ENCODE measurements around the gene BTD.

Gene BTD

GRCh38 chr3:15591242-15591641 is 10.3 kb upstream of the BTD start:
- no peak for TF ChIP-seq FOXM1 (IDR thresholded peaks at IDR 0.05; ENCODE audit: borderline replicate concordance, low read depth)
- no peak for TF ChIP-seq USF1 (IDR thresholded peaks at IDR 0.05)
- no peak for TF ChIP-seq CREB1 (IDR thresholded peaks at IDR 0.05; ENCODE audit: low read depth)
- TF ChIP-seq RAD21 (IDR thresholded peaks at IDR 0.05; ENCODE audit: low read depth), result no peak
- no peak for TF ChIP-seq YY1 (IDR thresholded peaks at IDR 0.05; ENCODE audit: low read depth)
- no peak for TF ChIP-seq EGR1 (IDR thresholded peaks at IDR 0.05)

- TF ChIP-seq TAF1 (IDR thresholded peaks at IDR 0.05; ENCODE audit: low read depth) (no peak), FOXM1 (IDR thresholded peaks at IDR 0.05; ENCODE audit: borderline replicate concordance, low read depth) (no peak), EP300 (IDR thresholded peaks at IDR 0.05; ENCODE audit: borderline replicate concordance) (no peak)
These were observed 9.6 kb upstream of the BTD start for GRCh38 chr3:15591928-15592327.

- TF ChIP-seq REST (IDR thresholded peaks at IDR 0.05; ENCODE audit: low read depth), result no peak
- TF ChIP-seq CREB1 (IDR thresholded peaks at IDR 0.05; ENCODE audit: low read depth), result no peak
- no peak for TF ChIP-seq USF1 (IDR thresholded peaks at IDR 0.05)
- no peak for TF ChIP-seq TAF1 (IDR thresholded peaks at IDR 0.05; ENCODE audit: low read depth)
- no peak for TF ChIP-seq FOXM1 (IDR thresholded peaks at IDR 0.05; ENCODE audit: borderline replicate concordance, low read depth)
- TF ChIP-seq ZBTB7A (IDR thresholded peaks at IDR 0.05; ENCODE audit: low read depth), result no peak
- TF ChIP-seq TEAD4 (IDR thresholded peaks at IDR 0.05), result no peak
These were observed 8.6 kb upstream of the BTD start for GRCh38 chr3:15592968-15593367.

- TF ChIP-seq USF1 (IDR thresholded peaks at IDR 0.05) (no peak), REST (IDR thresholded peaks at IDR 0.05; ENCODE audit: low read depth) (no peak), TCF12 (IDR thresholded peaks at IDR 0.05; ENCODE audit: low read depth) (no peak), FOXM1 (IDR thresholded peaks at IDR 0.05; ENCODE audit: borderline replicate concordance, low read depth) (no peak), TAF1 (IDR thresholded peaks at IDR 0.05; ENCODE audit: low read depth) (no peak), RAD21 (IDR thresholded peaks at IDR 0.05; ENCODE audit: low read depth) (no peak), MAX (IDR thresholded peaks at IDR 0.05) (no peak), YY1 (IDR thresholded peaks at IDR 0.05; ENCODE audit: low read depth) (no peak), ZBTB7A (IDR thresholded peaks at IDR 0.05; ENCODE audit: low read depth) (no peak), EGR1 (IDR thresholded peaks at IDR 0.05) (no peak), CEBPB (IDR thresholded peaks at IDR 0.05) (no peak), TEAD4 (IDR thresholded peaks at IDR 0.05) (no peak), NFIC (IDR thresholded peaks at IDR 0.05) (no peak), EP300 (IDR thresholded peaks at IDR 0.05; ENCODE audit: borderline replicate concordance) (no peak), CREB1 (IDR thresholded peaks at IDR 0.05; ENCODE audit: low read depth) (no peak)
These were observed 5.6 kb upstream of the BTD start for GRCh38 chr3:15595955-15596354.

GRCh38 chr3:15601046-15601398 is 523 bp upstream of the BTD start:
- TF ChIP-seq RAD21 (IDR thresholded peaks at IDR 0.05; ENCODE audit: low read depth), result no peak
- TF ChIP-seq ZBTB7A (IDR thresholded peaks at IDR 0.05; ENCODE audit: low read depth), result no peak
- no peak for TF ChIP-seq CEBPB (IDR thresholded peaks at IDR 0.05)
- TF ChIP-seq REST (IDR thresholded peaks at IDR 0.05; ENCODE audit: low read depth), result no peak
- no peak for TF ChIP-seq NFIC (IDR thresholded peaks at IDR 0.05)
- TF ChIP-seq MAX (IDR thresholded peaks at IDR 0.05), result no peak
- TF ChIP-seq TEAD4 (IDR thresholded peaks at IDR 0.05), result no peak
- TF ChIP-seq TAF1 (IDR thresholded peaks at IDR 0.05; ENCODE audit: low read depth), result no peak
- TF ChIP-seq EP300 (IDR thresholded peaks at IDR 0.05; ENCODE audit: borderline replicate concordance), result no peak
- TF ChIP-seq FOXM1 (IDR thresholded peaks at IDR 0.05; ENCODE audit: borderline replicate concordance, low read depth), result no peak
- no peak for TF ChIP-seq USF1 (IDR thresholded peaks at IDR 0.05)
- no peak for TF ChIP-seq CREB1 (IDR thresholded peaks at IDR 0.05; ENCODE audit: low read depth)
- no peak for TF ChIP-seq TCF12 (IDR thresholded peaks at IDR 0.05; ENCODE audit: low read depth)
- TF ChIP-seq YY1 (IDR thresholded peaks at IDR 0.05; ENCODE audit: low read depth), result no peak
- no peak for TF ChIP-seq EGR1 (IDR thresholded peaks at IDR 0.05)

Data from Ishikawa (cell line).